ENCODE data around the gene MRPL58.

The MRPL58 gene

DNA sequence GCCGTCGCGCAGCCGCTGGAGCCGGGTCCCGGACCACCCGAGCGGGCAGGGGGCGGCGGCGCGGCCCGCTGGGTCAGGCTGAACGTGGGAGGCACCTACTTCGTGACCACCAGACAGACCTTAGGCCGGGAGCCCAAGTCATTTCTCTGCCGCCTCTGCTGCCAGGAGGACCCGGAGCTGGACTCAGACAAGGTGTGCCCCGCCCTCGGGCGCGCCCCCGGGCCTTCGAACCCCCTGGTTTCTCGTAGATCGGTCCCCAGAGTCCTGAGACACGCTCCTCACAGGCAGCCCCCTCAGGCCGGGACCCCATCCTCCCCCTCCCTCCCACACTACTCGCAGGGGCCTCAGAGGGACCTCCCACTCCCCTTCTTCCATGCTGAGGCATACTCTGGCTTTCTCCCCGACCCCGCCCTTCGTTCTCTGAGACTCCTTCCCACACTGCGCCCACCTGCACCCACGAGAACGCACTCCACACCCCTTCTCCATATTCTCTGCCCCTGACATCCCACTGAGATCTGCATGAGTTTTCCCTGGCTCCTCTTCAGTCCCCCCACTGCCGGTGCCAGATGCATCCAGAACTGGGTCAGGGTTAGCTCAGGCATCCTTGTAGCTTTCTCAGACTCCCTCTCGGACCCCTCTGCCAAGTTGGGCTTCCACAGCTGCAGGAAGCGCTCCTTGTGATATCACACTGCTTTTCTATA, 35.1 kb downstream of the MRPL58 start:
- H3K9me3 ChIP-seq (ENCODE audit: control insufficient read depth, low read length): no peaks in the 10 kb centered on the region
- H2AFZ ChIP-seq (ENCODE audit: low read depth, low read length): peak overlapping the region; percentile 94
- H3K23ac ChIP-seq (ENCODE audit: low read length in 2 of 2): peak overlapping the region in 1 of 2 experiments; percentile 91
- H2BK5ac ChIP-seq (ENCODE audit: low read depth, low read length, poor library complexity, severe bottlenecking): peak overlapping the region; percentile 68
- peak overlapping the region; percentile 70 for H4K8ac ChIP-seq (ENCODE audit: low read length)
- peaks cover 3 to 28% of the 10 kb centered on the region in 2 experiments for H3K36me3 ChIP-seq (ENCODE audit: control insufficient read depth in 1 of 2, insufficient read depth in 2 of 2, low read depth in 1 of 2, low read length in 2 of 2)
- no peak overlapping the region for H3K27ac ChIP-seq (ENCODE audit: low read length, poor library complexity, severe bottlenecking)
- H3K4me2 ChIP-seq (ENCODE audit: low read length, poor library complexity, severe bottlenecking): peak overlapping the region; percentile 94
- peak overlapping the region; percentile 81 for H4K91ac ChIP-seq (ENCODE audit: low read length)
- H2BK120ac ChIP-seq (ENCODE audit: low read depth, low read length): peak overlapping the region; percentile 78
- DNase-seq: peak; percentile 20
- H3K9ac ChIP-seq (ENCODE audit: low read length): peak overlapping the region; percentile 89
- peak overlapping the region; percentile 92 to 96 for H3K4me3 ChIP-seq (ENCODE audit: insufficient read depth in 1 of 2, low read depth in 1 of 2, low read length in 2 of 2)
- peak overlapping the region; percentile 92 to 94 for H3K18ac ChIP-seq (ENCODE audit: low read depth in 1 of 2, low read length in 2 of 2)
- H2BK15ac ChIP-seq (ENCODE audit: low read depth, poor library complexity, severe bottlenecking): peak overlapping the region; percentile 95
- H3K79me1 ChIP-seq (replicated peaks; ENCODE audit: low read length, poor library complexity, severe bottlenecking): peaks cover 17% of the 10 kb centered on the region
- WGBS: under 1% methylated on average over 37 of the region's 38 CpGs
- H2AK5ac ChIP-seq (ENCODE audit: low read length, severe bottlenecking): no peak overlapping the region
- no peaks in the 10 kb centered on the region for H3K27me3 ChIP-seq (ENCODE audit: control insufficient read depth in 1 of 2, insufficient read depth in 1 of 2, low read length in 2 of 2)
- H2BK12ac ChIP-seq (ENCODE audit: low read length in 2 of 2): peak overlapping the region in 1 of 2 experiments; percentile 72
- peaks cover 4% of the 10 kb centered on the region for H3K4me1 ChIP-seq (ENCODE audit: control insufficient read depth, insufficient read depth, low read depth, low read length)
- H3K14ac ChIP-seq (ENCODE audit: low read length in 2 of 2): peak overlapping the region in 1 of 2 experiments; percentile 95
- H3K4ac ChIP-seq (ENCODE audit: low read depth in 1 of 2, low read length in 2 of 2): peak overlapping the region; percentile 75 to 88

GRCh38 chr17:75048249-75048878, 35.9 kb downstream of the MRPL58 start:
- no peak overlapping the region for H3K14ac ChIP-seq (ENCODE audit: low read length in 2 of 2)
- H2BK12ac ChIP-seq (ENCODE audit: low read length in 2 of 2): no peak overlapping the region
- no peak overlapping the region for H4K91ac ChIP-seq (ENCODE audit: low read length)
- H2BK5ac ChIP-seq (ENCODE audit: low read depth, low read length, poor library complexity, severe bottlenecking): no peak overlapping the region
- H3K27ac ChIP-seq (ENCODE audit: low read length, poor library complexity, severe bottlenecking): no peak overlapping the region
- H3K27me3 ChIP-seq (ENCODE audit: control insufficient read depth in 1 of 2, insufficient read depth in 1 of 2, low read length in 2 of 2): no peaks in the 10 kb centered on the region
- H3K4me1 ChIP-seq (ENCODE audit: control insufficient read depth, insufficient read depth, low read depth, low read length): peaks cover 4% of the 10 kb centered on the region
- peaks cover 9 to 36% of the 10 kb centered on the region in 2 experiments for H3K36me3 ChIP-seq (ENCODE audit: control insufficient read depth in 1 of 2, insufficient read depth in 2 of 2, low read depth in 1 of 2, low read length in 2 of 2)
- H3K23ac ChIP-seq (ENCODE audit: low read length in 2 of 2): no peak overlapping the region
- H2BK15ac ChIP-seq (ENCODE audit: low read depth, poor library complexity, severe bottlenecking): no peak overlapping the region
- H3K4me2 ChIP-seq (ENCODE audit: low read length, poor library complexity, severe bottlenecking): peak overlapping the region; percentile 94
- H2AFZ ChIP-seq (ENCODE audit: low read depth, low read length): no peak overlapping the region
- no peak overlapping the region for H3K4ac ChIP-seq (ENCODE audit: low read depth in 1 of 2, low read length in 2 of 2)
- no peak overlapping the region for H2AK5ac ChIP-seq (ENCODE audit: low read length, severe bottlenecking)
- H2BK120ac ChIP-seq (ENCODE audit: low read depth, low read length): no peak overlapping the region
- peak; percentile 15 for DNase-seq
- peak overlapping the region in 1 of 2 experiments; percentile 96 for H3K4me3 ChIP-seq (ENCODE audit: insufficient read depth in 1 of 2, low read depth in 1 of 2, low read length in 2 of 2)
- H3K9ac ChIP-seq (ENCODE audit: low read length): peak overlapping the region; percentile 89
- 47% methylated on average over 5 of the region's 5 CpGs for WGBS
- H4K8ac ChIP-seq (ENCODE audit: low read length): no peak overlapping the region
- H3K79me1 ChIP-seq (replicated peaks; ENCODE audit: low read length, poor library complexity, severe bottlenecking): peaks cover 17% of the 10 kb centered on the region
- no peaks in the 10 kb centered on the region for H3K9me3 ChIP-seq (ENCODE audit: control insufficient read depth, low read length)
- H3K18ac ChIP-seq (ENCODE audit: low read depth in 1 of 2, low read length in 2 of 2): no peak overlapping the region

GRCh38 chr17:75049057-75049456, 36.6 kb downstream of the MRPL58 start:
- Histone ChIP-seq H3K27me3 (ENCODE audit: control insufficient read depth in 1 of 2, insufficient read depth in 1 of 2, low read length in 2 of 2) (no peaks in the 10 kb centered on the region), H3K9ac (ENCODE audit: low read length) (peak overlapping the region; percentile 89), H3K23ac (ENCODE audit: low read length in 2 of 2) (no peak overlapping the region), H3K9me3 (ENCODE audit: control insufficient read depth, low read length) (no peaks in the 10 kb centered on the region), H3K4me3 (ENCODE audit: insufficient read depth in 1 of 2, low read depth in 1 of 2, low read length in 2 of 2) (peak overlapping the region in 1 of 2 experiments; percentile 96), H2BK15ac (ENCODE audit: low read depth, poor library complexity, severe bottlenecking) (no peak overlapping the region), H2BK120ac (ENCODE audit: low read depth, low read length) (no peak overlapping the region), H2AK5ac (ENCODE audit: low read length, severe bottlenecking) (no peak overlapping the region), H3K18ac (ENCODE audit: low read depth in 1 of 2, low read length in 2 of 2) (no peak overlapping the region), H3K36me3 (ENCODE audit: control insufficient read depth in 1 of 2, insufficient read depth in 2 of 2, low read depth in 1 of 2, low read length in 2 of 2) (peaks cover 16 to 42% of the 10 kb centered on the region in 2 experiments), H3K4ac (ENCODE audit: low read depth in 1 of 2, low read length in 2 of 2) (no peak overlapping the region), H3K79me1 (replicated peaks; ENCODE audit: low read length, poor library complexity, severe bottlenecking) (peaks cover 20% of the 10 kb centered on the region), H4K91ac (ENCODE audit: low read length) (no peak overlapping the region), H3K14ac (ENCODE audit: low read length in 2 of 2) (no peak overlapping the region), H2BK5ac (ENCODE audit: low read depth, low read length, poor library complexity, severe bottlenecking) (no peak overlapping the region), H2AFZ (ENCODE audit: low read depth, low read length) (no peak overlapping the region), H3K4me1 (ENCODE audit: control insufficient read depth, insufficient read depth, low read depth, low read length) (peaks cover 4% of the 10 kb centered on the region), H4K8ac (ENCODE audit: low read length) (no peak overlapping the region), H2BK12ac (ENCODE audit: low read length in 2 of 2) (no peak overlapping the region), H3K4me2 (ENCODE audit: low read length, poor library complexity, severe bottlenecking) (no peak overlapping the region), H3K27ac (ENCODE audit: low read length, poor library complexity, severe bottlenecking) (no peak overlapping the region)
- WGBS: 97% methylated on average over 4 of the region's 5 CpGs
- DNase-seq: no peak

GRCh38 chr17:75049706-75050105, 37.2 kb downstream of the MRPL58 start:
- Histone ChIP-seq H3K4ac (ENCODE audit: low read depth in 1 of 2, low read length in 2 of 2) (no peak overlapping the region), H2BK5ac (ENCODE audit: low read depth, low read length, poor library complexity, severe bottlenecking) (no peak overlapping the region), H2BK15ac (ENCODE audit: low read depth, poor library complexity, severe bottlenecking) (no peak overlapping the region), H3K4me1 (ENCODE audit: control insufficient read depth, insufficient read depth, low read depth, low read length) (peaks cover 4% of the 10 kb centered on the region), H2BK120ac (ENCODE audit: low read depth, low read length) (no peak overlapping the region), H3K23ac (ENCODE audit: low read length in 2 of 2) (no peak overlapping the region), H3K4me2 (ENCODE audit: low read length, poor library complexity, severe bottlenecking) (no peak overlapping the region), H3K4me3 (ENCODE audit: insufficient read depth in 1 of 2, low read depth in 1 of 2, low read length in 2 of 2) (no peak overlapping the region), H4K91ac (ENCODE audit: low read length) (no peak overlapping the region), H3K18ac (ENCODE audit: low read depth in 1 of 2, low read length in 2 of 2) (no peak overlapping the region), H4K8ac (ENCODE audit: low read length) (no peak overlapping the region), H2AFZ (ENCODE audit: low read depth, low read length) (no peak overlapping the region), H2BK12ac (ENCODE audit: low read length in 2 of 2) (no peak overlapping the region), H3K27me3 (ENCODE audit: control insufficient read depth in 1 of 2, insufficient read depth in 1 of 2, low read length in 2 of 2) (no peaks in the 10 kb centered on the region), H3K9me3 (ENCODE audit: control insufficient read depth, low read length) (no peaks in the 10 kb centered on the region), H2AK5ac (ENCODE audit: low read length, severe bottlenecking) (no peak overlapping the region), H3K27ac (ENCODE audit: low read length, poor library complexity, severe bottlenecking) (no peak overlapping the region), H3K36me3 (ENCODE audit: control insufficient read depth in 1 of 2, insufficient read depth in 2 of 2, low read depth in 1 of 2, low read length in 2 of 2) (peaks cover 23 to 47% of the 10 kb centered on the region in 2 experiments), H3K9ac (ENCODE audit: low read length) (no peak overlapping the region), H3K79me1 (replicated peaks; ENCODE audit: low read length, poor library complexity, severe bottlenecking) (peaks cover 21% of the 10 kb centered on the region), H3K14ac (ENCODE audit: low read length in 2 of 2) (no peak overlapping the region)
- DNase-seq: no peak
